Endothelial cell (in vitro differentiated cells): Measurements from ENCODE around the gene JAK1. TPM values are rescaled to one million over a fixed set of nuclear protein-coding genes. Genes with fewer than 3 reads are reported as not detected.
"Not testable (repeated sequence)": the region's sequence is repeated elsewhere in the genome, so short reads cannot be mapped to it uniquely, and the experiment has no call there.

Source experiments
- DNase-seq: peaks from one replicate; pipeline ENCODE4 v3.0.0; 2021; ENCODE audit warnings: low spot score
- H3K27ac Mint-ChIP-seq: one replicate; pipeline ENCODE4 v1.8.0; 2021; ENCODE audit warnings: mixed read lengths, inconsistent platforms; ENCODE audit not compliant: unreplicated experiment
- H3K27me3 Mint-ChIP-seq: one replicate; pipeline ENCODE4 v1.8.0; 2021; ENCODE audit warnings: mild to moderate bottlenecking, moderate library complexity, mixed read lengths, inconsistent platforms; ENCODE audit not compliant: unreplicated experiment
- H3K36me3 Mint-ChIP-seq: one replicate; pipeline ENCODE4 v1.8.0; 2021; ENCODE audit warnings: mild to moderate bottlenecking, low read depth, mixed read lengths, inconsistent platforms; ENCODE audit not compliant: unreplicated experiment
- H3K4me1 Mint-ChIP-seq: one replicate; pipeline ENCODE4 v1.8.0; 2021; ENCODE audit warnings: mild to moderate bottlenecking, mixed read lengths, inconsistent platforms; ENCODE audit not compliant: unreplicated experiment
- H3K4me3 Mint-ChIP-seq: one replicate; pipeline ENCODE4 v1.8.0; 2021; ENCODE audit warnings: mild to moderate bottlenecking, mixed read lengths, inconsistent platforms; ENCODE audit not compliant: unreplicated experiment
- H3K9me3 Mint-ChIP-seq: one replicate; pipeline ENCODE4 v1.8.0; 2021; ENCODE audit warnings: mixed read lengths, inconsistent platforms; ENCODE audit not compliant: unreplicated experiment
- CTCF ChIP-seq: fragments of 200-600 bp; sonication (generic); IDR thresholded peaks from one replicate; pipeline ENCODE4 v1.5.0; 2021; ENCODE audit warnings: antibody characterized with exemption; ENCODE audit not compliant: unreplicated experiment
- total RNA-seq: library from RNA; stranded (reverse); fragmentation: NEBNext Ultra II Directional; extraction: Animal tissue kit (Norgen Biotek cat#: 25700); gene quantifications from one replicate; pipeline ENCODE4 v1.2.1, GENCODE V29; 2021; ENCODE audit not compliant: unreplicated experiment

The JAK1 gene
- total RNA-seq, 1 donor from 2014 or later: 202 TPM

- H3K4me1 Mint-ChIP-seq: peaks cover 12% of the 10 kb centered on the region
- DNase-seq: peak; percentile 28
Observed at GRCh38 chr1:65001231-65001792, 35.0 kb upstream of the JAK1 start.

GRCh38 chr1:64998425-64998948 is 32.1 kb upstream of the JAK1 start:
- H3K27me3 Mint-ChIP-seq, H3K27ac Mint-ChIP-seq, DNase-seq: not testable (repeated sequence)

More at GRCh38 chr1:65001231-65001792, 35.0 kb upstream of the JAK1 start:
- H3K4me3 Mint-ChIP-seq: peak overlapping the region; percentile 6
- peaks cover 15% of the 10 kb centered on the region for H3K36me3 Mint-ChIP-seq
- TF ChIP-seq CTCF: no peak
- H3K27ac Mint-ChIP-seq: peak overlapping the region; percentile 15
- no peaks in the 10 kb centered on the region for H3K9me3 Mint-ChIP-seq
- peaks cover 7% of the 10 kb centered on the region for H3K27me3 Mint-ChIP-seq

DNA sequence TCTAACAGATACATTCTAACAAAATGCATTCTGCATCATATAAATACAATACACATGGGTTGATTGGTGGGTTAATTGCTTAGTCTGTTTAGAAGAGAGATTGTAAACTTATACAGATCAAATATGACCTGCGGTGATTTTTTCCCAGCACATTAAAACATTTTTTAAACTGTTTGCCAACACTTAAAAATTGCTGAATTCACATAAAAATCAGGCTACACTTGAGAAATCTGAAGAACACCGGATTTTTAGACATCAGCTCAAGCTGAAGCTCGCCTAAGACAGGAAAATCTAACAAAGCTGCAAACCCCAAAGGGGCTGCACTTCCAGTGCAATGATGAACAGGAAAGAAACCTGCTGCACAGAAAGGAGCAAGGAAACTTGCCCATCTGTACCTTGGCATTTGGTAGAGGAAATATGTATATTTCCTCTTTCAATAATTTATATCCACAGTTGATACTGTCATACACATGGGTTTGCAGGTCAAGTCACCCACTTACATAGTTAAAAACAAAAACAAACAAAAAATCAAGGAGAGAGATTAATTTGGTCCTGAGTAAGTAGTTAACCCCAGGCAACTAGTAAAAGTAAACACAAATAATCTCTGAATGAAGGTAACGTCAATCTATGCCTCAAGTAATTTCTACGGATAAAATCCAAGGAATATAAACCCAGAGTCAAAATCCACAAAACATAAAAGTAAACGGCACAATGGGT is 30.4 kb upstream of the JAK1 start:
- Mint-ChIP-seq H3K9me3 (no peaks in the 10 kb centered on the region), H3K4me1 (peaks cover 9% of the 10 kb centered on the region), H3K27me3 (no peaks in the 10 kb centered on the region), H3K27ac (peak overlapping the region; percentile 73), H3K4me3 (no peak overlapping the region), H3K36me3 (peaks cover 15% of the 10 kb centered on the region)
- no peak for TF ChIP-seq CTCF
- no peak for DNase-seq

More at GRCh38 chr1:64998425-64998948, 32.1 kb upstream of the JAK1 start:
- H3K36me3 Mint-ChIP-seq: peaks cover 15% of the 10 kb centered on the region
- peaks cover 12% of the 10 kb centered on the region for H3K4me1 Mint-ChIP-seq
- not testable (repeated sequence) for H3K4me3 Mint-ChIP-seq, H3K9me3 Mint-ChIP-seq

GRCh38 chr1:64995316-64995715 is 29.0 kb upstream of the JAK1 start:
- Mint-ChIP-seq H3K36me3 (peaks cover 15% of the 10 kb centered on the region), H3K9me3 (no peaks in the 10 kb centered on the region), H3K4me3 (no peak overlapping the region), H3K27ac (no peak overlapping the region), H3K4me1 (peaks cover 4% of the 10 kb centered on the region), H3K27me3 (no peaks in the 10 kb centered on the region)
- no peak for TF ChIP-seq CTCF
- DNase-seq: no peak

DNA sequence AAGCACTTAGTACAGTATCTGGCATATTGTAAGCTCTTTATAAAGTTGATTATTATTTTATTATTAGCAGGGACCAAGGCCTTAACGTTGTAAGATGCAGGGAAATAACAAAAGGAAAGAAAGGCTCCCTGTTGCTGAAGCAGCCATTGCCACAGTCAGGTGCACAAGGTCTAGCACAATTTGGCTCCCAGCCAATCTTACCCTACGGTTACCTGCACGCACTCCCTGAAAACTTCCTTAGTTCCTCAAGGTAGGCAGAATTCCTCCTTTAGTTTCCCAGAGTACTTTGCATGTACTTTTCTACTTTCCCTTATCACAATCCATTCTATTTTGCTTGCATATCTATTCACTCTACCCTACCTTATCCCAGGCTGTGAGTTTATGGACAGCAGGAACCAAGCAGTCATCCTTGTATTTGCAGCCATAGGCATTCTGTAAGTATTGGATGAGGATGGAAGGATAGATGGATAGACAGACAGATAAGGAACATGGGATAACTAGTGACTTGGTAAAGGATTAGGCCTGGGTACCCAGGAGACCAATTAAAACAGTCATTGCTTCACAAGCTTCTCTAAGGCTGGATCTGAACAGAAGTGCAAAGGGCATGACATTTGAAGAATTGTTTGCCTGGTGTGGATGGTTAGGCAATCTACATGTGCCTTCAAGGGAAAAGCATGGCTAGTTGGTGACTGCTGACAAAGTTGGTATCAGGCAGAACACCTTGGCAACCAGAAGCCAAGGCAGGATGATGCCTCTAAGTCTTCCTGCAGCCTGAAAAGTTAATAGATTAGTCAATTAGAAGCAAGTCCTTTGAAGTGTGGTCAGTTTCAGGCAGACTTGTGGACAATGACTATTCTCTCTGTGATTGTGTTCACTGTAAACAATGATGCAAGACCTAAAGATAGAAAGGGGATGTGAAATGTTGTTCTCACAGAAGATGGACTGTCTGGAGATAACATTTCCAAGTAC is 20.8 kb upstream of the JAK1 start:
- H3K27me3 Mint-ChIP-seq: no peaks in the 10 kb centered on the region
- peaks cover 18% of the 10 kb centered on the region for H3K4me1 Mint-ChIP-seq
- no peak overlapping the region for H3K27ac Mint-ChIP-seq
- TF ChIP-seq CTCF: no peak
- H3K36me3 Mint-ChIP-seq: no peaks in the 10 kb centered on the region
- no peak for DNase-seq
- no peaks in the 10 kb centered on the region for H3K9me3 Mint-ChIP-seq
- no peak overlapping the region for H3K4me3 Mint-ChIP-seq
